Kidney tubule cell (primary cell): ENCODE results near the gene QSOX2.

Experiments
- DNase-seq: peaks from one replicate; pipeline ENCODE4 v3.0.0-alpha.2; 2018; ENCODE audit warnings: low spot score

The QSOX2 gene

GRCh38 chr9:136222906-136223285 is 22.7 kb downstream of the QSOX2 start:
- no peak for DNase-seq

DNA sequence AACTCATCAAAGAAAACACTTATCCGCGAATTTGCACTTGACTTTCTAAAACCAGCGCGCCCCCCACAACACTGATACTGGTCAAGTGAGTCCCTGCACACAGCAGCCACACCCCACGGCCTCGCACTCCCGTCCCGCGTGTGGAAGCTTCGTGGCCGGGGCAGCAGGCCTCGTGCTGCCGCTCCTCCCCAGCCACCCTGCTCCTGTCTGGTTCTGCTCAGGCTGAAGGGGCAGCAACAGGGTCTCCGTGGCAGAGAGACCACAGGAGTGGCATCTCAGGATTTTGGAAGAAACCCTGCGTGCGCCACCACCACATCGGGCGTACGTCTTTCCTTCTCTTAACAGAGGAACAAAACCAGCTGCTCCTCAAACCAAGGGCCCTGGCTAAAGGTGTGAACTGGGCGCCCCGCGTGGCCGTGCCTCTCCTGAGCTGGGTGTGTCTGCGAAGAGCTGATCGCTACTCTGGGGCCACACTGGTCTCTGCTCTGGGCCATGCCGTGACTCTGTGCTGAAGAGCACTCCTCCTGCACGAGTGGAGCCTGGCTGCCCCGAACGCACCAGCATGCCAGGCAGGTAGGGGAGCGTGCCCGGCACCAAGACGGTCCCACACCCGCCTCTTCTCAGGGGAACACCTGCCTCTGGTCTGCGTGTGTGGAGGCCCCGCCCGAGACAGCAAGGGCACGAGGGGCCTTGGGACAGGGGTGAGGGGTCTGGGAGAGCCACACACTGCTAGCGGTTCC is 23.3 kb downstream of the QSOX2 start:
- DNase-seq: no peak

GRCh38 chr9:136220017-136220729 is 25.4 kb downstream of the QSOX2 start:
- peak; percentile 27 for DNase-seq

DNA sequence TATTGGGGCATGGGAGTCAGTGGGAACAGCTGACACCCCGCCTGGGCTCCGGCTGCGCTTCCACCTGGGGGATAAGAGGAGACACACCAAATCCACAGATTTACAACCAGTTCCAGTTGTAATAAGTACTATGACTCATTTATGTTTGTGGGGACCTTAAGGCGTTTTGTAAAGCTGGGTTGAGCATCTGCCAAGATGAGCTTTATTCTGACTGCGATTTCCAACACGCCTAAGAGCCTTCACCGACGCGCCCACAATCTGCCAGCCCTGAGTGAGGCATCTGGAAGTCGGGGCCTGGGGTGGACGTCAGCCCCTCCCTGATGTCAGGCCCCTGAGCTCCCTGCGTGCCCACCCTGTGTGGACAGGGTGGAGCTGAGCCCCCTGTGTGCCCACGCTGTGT is 26.3 kb downstream of the QSOX2 start:
- DNase-seq: no peak

DNA sequence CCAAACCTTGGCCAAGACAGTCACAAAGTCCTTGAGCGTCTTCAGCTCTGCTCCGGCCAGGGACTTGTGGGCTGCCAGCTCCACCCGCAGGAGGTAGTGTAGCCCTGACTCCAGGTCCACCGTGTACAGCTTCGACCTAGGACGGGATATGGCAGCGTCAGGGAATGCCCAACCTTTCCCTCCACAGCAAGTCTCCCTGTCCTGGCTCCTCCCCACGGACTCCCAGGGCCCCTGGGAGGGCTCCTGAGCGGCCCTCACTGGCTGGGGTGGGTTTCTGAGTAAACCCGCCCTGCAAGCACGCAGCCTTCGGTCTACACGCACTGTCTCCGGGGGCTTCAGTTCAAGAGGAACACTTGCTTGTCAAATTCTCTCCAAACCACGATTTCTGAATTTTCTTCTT is 26.9 kb downstream of the QSOX2 start:
- no peak for DNase-seq

DNA sequence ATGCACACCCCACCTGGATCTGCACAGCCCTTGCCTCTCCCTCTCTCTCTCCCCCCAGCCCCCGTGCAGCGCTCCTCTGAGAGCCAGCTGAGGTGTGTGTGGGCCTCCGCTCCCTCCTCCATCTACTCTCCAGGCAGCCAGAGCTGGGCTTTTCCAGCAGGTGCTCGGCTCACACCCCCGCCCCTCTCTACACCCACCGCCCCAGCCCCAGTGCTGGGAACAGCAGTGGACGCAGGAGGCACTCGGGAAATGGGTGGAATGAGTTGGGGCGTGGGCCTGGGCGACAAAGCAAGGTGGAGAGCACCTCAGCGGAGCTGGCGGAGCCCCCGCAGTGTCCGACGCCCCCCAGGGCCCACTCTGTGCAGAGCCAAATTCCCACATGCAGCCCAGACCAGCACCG is 27.3 kb downstream of the QSOX2 start:
- DNase-seq: no peak

DNA sequence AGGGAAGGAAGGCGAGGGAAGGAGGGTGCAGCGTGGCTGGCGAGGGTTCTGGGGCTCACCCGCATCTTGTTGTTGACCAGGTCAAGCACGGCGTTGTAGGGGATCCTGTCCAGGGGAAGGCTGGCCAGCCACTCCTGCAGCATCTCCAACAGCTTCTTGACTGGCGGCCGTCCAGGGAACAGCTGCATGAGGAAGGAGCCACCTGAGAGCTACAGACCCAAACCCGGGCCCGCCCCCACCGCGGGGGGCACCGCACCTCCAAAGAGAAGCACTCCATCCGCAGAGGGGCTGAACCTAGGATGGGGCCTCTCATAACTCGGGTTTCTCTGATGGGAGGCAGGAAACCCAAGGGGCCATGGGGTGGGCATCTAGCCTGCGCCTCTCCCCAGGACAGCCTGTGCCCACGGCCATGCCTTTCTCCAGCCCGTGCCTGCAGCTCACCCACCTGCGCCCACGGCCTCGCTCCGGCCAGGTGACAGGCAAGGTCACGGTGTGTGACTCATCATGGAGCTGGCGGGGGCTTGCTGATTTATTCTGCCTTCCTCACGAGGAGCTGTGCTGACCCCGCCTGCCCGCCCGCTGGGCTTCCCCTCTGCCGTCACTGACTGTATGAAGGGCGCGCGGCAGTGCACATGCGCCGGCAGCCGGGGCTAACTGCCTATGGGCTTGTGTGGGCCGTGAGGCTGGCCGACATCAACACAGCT is 28.9 kb downstream of the QSOX2 start:
- no peak for DNase-seq

GRCh38 chr9:136213733-136214132 is 31.9 kb downstream of the QSOX2 start:
- no peak for DNase-seq

GRCh38 chr9:136212345-136212950 is 33.2 kb downstream of the QSOX2 start:
- DNase-seq: no peak

GRCh38 chr9:136211441-136212344 is 33.9 kb downstream of the QSOX2 start:
- DNase-seq: no peak

- DNase-seq: no peak
These were observed 34.6 kb downstream of the QSOX2 start for GRCh38 chr9:136211006-136211405.

DNA sequence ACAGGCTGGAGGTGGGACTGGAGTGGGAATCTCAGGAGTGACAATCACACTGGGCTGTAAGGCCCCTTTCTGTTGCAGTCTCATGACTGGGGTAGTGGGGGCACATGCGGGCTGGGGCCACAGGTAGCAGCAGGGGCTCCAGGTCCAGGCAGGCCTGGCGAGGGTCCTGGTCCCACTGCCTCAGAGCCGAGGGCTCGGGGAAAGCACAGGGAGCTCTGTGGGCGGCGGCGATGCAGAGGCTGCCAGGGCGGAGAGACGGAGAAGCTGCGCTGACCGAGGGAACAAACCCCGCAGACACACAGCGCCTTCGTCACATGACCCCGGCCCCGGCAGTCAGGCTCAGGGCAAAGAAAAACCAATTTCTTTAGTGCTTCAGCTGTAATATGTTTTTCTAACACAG is 35.3 kb downstream of the QSOX2 start:
- DNase-seq: no peak

DNA sequence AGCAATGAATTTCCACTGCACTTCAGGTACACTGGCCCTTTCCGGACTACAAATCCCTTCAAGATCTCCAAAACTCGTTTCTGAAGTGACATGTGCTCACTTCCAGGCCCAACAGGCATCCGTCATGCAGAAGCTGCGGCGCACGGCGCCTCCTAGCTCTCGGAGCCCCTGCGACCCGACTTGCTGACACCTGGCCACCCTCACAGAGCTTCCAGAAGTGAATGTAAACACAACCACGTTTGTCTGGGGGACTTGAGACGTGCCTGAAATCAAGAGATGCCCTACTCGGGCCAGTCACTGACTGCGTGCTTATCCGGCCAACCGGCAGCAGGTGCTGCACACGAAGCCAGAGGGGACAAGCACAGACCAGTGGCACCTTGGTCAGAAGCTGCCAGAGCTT is 35.8 kb downstream of the QSOX2 start:
- no peak for DNase-seq

DNA sequence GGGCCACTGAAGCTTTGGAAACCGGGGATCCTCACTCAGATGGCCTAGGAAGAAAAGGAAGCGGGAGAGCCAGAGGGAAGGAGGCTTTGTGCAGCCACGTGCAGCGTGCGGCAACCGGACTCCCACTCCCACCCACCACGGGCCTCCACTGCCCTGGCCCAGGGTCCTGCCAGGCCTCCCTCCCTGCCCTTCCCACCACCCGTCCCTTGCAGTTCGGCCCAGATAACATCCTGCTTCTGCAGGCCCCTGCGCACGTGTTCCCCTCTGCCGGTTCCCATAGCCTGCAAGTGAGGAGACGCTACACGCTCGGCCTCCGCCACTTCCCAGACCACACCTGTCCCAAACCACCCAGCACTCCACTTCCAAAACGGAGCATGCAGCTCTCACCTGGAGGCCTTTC is 36.4 kb downstream of the QSOX2 start:
- no peak for DNase-seq

DNA sequence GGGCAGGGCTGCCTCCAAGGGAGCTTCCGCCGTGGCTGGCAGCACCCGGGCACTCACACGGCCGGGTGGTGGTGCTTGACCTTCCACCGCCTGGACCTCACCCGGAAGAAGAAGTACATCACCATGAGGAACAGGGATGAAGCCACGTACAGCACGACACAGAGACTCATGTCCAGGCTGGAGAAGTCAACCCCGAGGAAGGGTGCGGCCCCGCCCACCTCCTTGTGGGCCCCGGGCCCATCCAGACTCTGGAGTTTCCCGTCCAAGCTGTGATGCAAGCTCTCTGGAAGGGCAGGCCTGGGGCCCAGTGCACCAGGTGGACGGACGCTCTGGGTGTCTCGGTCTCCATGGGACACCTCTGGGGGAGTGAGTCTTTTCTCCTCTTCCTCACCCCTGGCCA is 36.9 kb downstream of the QSOX2 start:
- no peak for DNase-seq

- DNase-seq: no peak
These were observed 38.0 kb downstream of the QSOX2 start for GRCh38 chr9:136207616-136208015.

DNA sequence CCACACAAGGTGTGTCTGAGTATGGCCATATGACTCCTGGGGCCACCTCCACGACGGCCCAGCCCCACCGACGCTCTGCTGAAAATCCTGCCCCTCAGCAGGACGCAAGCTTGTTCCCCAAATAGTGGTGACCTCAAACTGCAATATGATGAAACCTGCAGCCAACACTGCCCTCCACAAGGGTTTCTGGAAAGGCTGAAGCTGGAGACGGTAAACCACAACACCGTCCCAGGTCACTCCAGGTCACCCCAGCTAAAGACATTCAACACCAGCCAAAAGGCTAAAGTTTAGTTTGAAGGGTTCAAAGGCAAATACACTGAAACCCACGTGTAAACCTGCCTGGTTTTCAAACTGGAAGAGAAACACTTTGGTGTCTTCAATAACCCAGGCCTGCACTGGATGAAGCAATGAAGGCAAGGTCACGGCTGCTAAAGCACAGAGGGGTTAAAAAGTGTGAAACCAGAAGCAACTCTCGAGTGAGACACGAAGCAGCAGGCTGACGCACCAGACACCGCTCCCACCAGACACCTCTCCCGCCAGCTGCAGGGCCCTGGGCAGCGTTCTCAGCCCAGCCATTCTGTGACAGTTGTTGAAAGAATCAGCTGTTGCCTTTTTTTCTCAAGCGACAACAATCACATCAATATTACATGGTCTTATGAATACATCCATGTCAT is 38.9 kb downstream of the QSOX2 start:
- no peak for DNase-seq

- DNase-seq: no peak
These were observed 40.0 kb downstream of the QSOX2 start for GRCh38 chr9:136205707-136205992.

- no peak for DNase-seq
These were observed 40.5 kb downstream of the QSOX2 start, which contains the start of gene LHX3 for GRCh38 chr9:136204838-136205706. Gene LHX3 (minus strand): TSS chr9:136205128. CDS start chr9:136205012, 116 bp downstream.

GRCh38 chr9:136204145-136204805 is 41.3 kb downstream of the QSOX2 start:
- no peak for DNase-seq
